ENCODE data around the gene DNAJC10.

DNA sequence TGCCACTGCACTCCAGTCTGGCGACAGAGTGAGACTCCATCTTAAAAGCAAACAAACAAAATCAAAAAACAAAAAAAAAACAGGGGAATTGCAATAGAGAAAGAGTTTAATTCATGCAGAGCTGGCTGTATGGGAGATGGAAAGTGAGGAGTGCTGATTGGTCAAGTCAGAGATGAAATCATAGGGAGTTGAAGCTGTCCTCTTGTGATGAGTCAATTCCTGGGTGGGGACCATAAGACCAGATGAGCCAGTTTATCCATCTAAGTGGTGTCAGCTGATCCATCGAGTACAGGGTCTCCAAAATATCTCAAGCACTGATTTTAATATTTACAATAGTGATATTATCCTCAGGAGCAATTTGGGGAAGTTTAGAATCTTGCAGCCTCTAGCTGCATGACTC is 105.1 kb downstream of the DNAJC10 start:
- no peak for TF ChIP-seq POLR2A (IDR thresholded peaks at IDR 0.05)
- TF ChIP-seq, protein P1, sequence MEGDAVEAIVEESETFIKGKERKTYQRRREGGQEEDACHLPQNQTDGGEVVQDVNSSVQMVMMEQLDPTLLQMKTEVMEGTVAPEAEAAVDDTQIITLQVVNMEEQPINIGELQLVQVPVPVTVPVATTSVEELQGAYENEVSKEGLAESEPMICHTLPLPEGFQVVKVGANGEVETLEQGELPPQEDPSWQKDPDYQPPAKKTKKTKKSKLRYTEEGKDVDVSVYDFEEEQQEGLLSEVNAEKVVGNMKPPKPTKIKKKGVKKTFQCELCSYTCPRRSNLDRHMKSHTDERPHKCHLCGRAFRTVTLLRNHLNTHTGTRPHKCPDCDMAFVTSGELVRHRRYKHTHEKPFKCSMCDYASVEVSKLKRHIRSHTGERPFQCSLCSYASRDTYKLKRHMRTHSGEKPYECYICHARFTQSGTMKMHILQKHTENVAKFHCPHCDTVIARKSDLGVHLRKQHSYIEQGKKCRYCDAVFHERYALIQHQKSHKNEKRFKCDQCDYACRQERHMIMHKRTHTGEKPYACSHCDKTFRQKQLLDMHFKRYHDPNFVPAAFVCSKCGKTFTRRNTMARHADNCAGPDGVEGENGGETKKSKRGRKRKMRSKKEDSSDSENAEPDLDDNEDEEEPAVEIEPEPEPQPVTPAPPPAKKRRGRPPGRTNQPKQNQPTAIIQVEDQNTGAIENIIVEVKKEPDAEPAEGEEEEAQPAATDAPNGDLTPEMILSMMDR (IDR thresholded peaks at IDR 0.05 in 4 of 5, conservative IDR thresholded peaks at IDR 0.05 in 1 of 5), result no peak
